Transverse colon (tissue), 4 donors: Measurements from ENCODE around the gene ZNF761. TPM values are rescaled to one million over a fixed set of nuclear protein-coding genes. Genes with fewer than 3 reads are reported as not detected.

Experiments
- DNase-seq: peaks from one replicate; pipeline ENCODE4 v3.0.0-alpha.2; 2019
- H3K27ac ChIP-seq, 4 donors: fragments of 200-600 bp; sonication (generic); 2 replicates each; pipeline ENCODE4 v1.5.1; 2016 to 2018; ENCODE audit warnings: inconsistent platforms in 4 of 4
- H3K27me3 ChIP-seq: fragments of 200-600 bp; sonication (generic); 2 replicates; pipeline ENCODE4 v1.5.1; 2017; ENCODE audit warnings: inconsistent platforms
- H3K36me3 ChIP-seq, 4 donors: fragments of 200-600 bp; sonication (generic); 2 replicates each; pipeline ENCODE4 v1.5.1; 2017 to 2019; ENCODE audit warnings: inconsistent platforms in 4 of 4
- H3K4me1 ChIP-seq, 4 donors: fragments of 200-600 bp; sonication (generic); 2 replicates each; pipeline ENCODE4 v1.5.1; 2017 to 2020; ENCODE audit warnings: inconsistent platforms in 4 of 4
- H3K4me3 ChIP-seq, 4 donors: fragments of 200-600 bp; sonication (generic); 1 replicate in 1 of 4; 2 replicates in 3 of 4; pipeline versions ENCODE4 v1.5.1 to v1.6.1; 2017 to 2019; ENCODE audit warnings: inconsistent platforms in 4 of 4
- H3K9me3 ChIP-seq, 2 donors: fragments of 200-600 bp; sonication (generic); 2 replicates each; pipeline ENCODE4 v1.5.1; 2017 to 2019; ENCODE audit warnings: inconsistent platforms in 2 of 2
- CTCF ChIP-seq, 5 experiments: fragments of 200-600 bp in 3 of 5; fragments of 450-650 bp in 2 of 5; sonication (generic) in 3 of 5; IDR thresholded peaks; 1 replicate in 2 of 5; 2 replicates in 3 of 5; pipeline ENCODE4 v1.5.1; 2016 to 2017; ENCODE audit warnings: antibody characterized with exemption in 5 of 5, inconsistent platforms in 3 of 5, mild to moderate bottlenecking in 2 of 5, moderate library complexity in 1 of 5
- EP300 ChIP-seq: sonication (generic); formaldehyde crosslinking; IDR thresholded peaks from one replicate; pipeline ENCODE4 v1.6.1; 2017; ENCODE audit warnings: antibody characterized with exemption, low read depth
- POLR2A ChIP-seq: fragments of 450-650 bp; IDR thresholded peaks from one replicate; pipeline ENCODE4 v1.6.1; 2016; ENCODE audit warnings: antibody characterized with exemption, mild to moderate bottlenecking, moderate library complexity
- POLR2AphosphoS5 ChIP-seq, 3 donors: sonication (generic); formaldehyde crosslinking; IDR thresholded peaks; one replicate each; pipeline ENCODE4 v1.6.1; 2016; ENCODE audit warnings: antibody characterized with exemption in 3 of 3
- WGBS, 2 donors: methylation state at CpG; one replicate each; pipeline ENCODE4 v1.1.5; 2018; ENCODE audit warnings: low coverage in 1 of 2; 5-methylcytosine and 5-hydroxymethylcytosine counted together
- in situ Hi-C, 4 donors: fragments of 200-750 bp; cut with MboI; loops; one replicate each; pipeline versions ENCODE4 v1.15.0 to v1.15.1; 2017; ENCODE audit warnings: low sequenced_read_pairs in 3 of 4, low pct_ligation_motif_present in 1 of 4, low pct_unique_long_range_greater_than_20kb in 1 of 4
- intact Hi-C: fragments of 100-400 bp; cut with DNase I; formaldehyde crosslinking; loops from one replicate; pipeline ENCODE4 v1.15.1; 2023; ENCODE audit warnings: low total_unique reads
- total RNA-seq, 4 donors: library from RNA; depleted of rRNA; stranded (reverse); fragments of >200 nt; gene quantifications; one replicate each; pipeline ENCODE4 v1.1.0, GENCODE V29; 2016

ZNF761 gene
- total RNA-seq, 4 donors from 2014 or later = 3.0 to 15.1 (median 10.2) TPM

- H3K27ac ChIP-seq = no peak overlapping the region
- in situ Hi-C loops = no loop called here
Measured at GRCh38 chr19:53461866-53462265, 30.1 kb downstream of the ZNF761 start.

GRCh38 chr19:53462861-53463260 is 31.1 kb downstream of the ZNF761 start:
- TF ChIP-seq POLR2A (no peak), POLR2AphosphoS5 (IDR thresholded peaks at IDR 0.05) (no peak), EP300 (no peak), CTCF (IDR thresholded peaks at IDR 0.05) (no peak)
- Histone ChIP-seq H3K36me3 (no peaks in the 10 kb centered on the region), H3K4me1 (peaks cover 0 to 8% (median 4%) of the 10 kb centered on the region in 4 donors), H3K27me3 (peaks cover 19% of the 10 kb centered on the region), H3K4me3 (no peak overlapping the region), H3K9me3 (peaks cover 17 to 20% of the 10 kb centered on the region in 2 donors), H3K27ac (no peak overlapping the region)
- intact Hi-C loops (no loop called here), in situ Hi-C loops (no loop called here)
- DNase-seq = no peak
- WGBS, 2 donors = 60 to 68% methylated on average over 5 to 14 of the region's 14 CpGs

More at GRCh38 chr19:53461866-53462265, 30.1 kb downstream of the ZNF761 start:
- H3K27me3 ChIP-seq = peaks cover 19% of the 10 kb centered on the region
- H3K9me3 ChIP-seq = peaks cover 17 to 30% of the 10 kb centered on the region in 2 donors
- H3K4me3 ChIP-seq = no peak overlapping the region
- no peak for TF ChIP-seq CTCF (IDR thresholded peaks at IDR 0.05)
- no peak for TF ChIP-seq POLR2AphosphoS5 (IDR thresholded peaks at IDR 0.05)
- no peak for TF ChIP-seq POLR2A
- no peak for TF ChIP-seq EP300
- peaks cover 0 to 4% (median under 1%) of the 10 kb centered on the region in 4 donors for H3K4me1 ChIP-seq
- no peaks in the 10 kb centered on the region for H3K36me3 ChIP-seq
- 84 to 86% methylated on average over 6 of the region's 6 CpGs for WGBS, 2 donors
- no peak for DNase-seq
- intact Hi-C loops = no loop called here

GRCh38 chr19:53463263-53463662 is 31.5 kb downstream of the ZNF761 start:
- WGBS, 2 donors = 0 to 29% methylated on average over 1 to 14 of the region's 19 CpGs
- no peaks in the 10 kb centered on the region for H3K36me3 ChIP-seq
- TF ChIP-seq POLR2A = no peak
- no peak for TF ChIP-seq EP300
- TF ChIP-seq CTCF (IDR thresholded peaks at IDR 0.05) = no peak
- TF ChIP-seq POLR2AphosphoS5 (IDR thresholded peaks at IDR 0.05) = no peak
- no peak overlapping the region for H3K4me3 ChIP-seq
- H3K27me3 ChIP-seq = peaks cover 19% of the 10 kb centered on the region
- in situ Hi-C loops (no loop called here), intact Hi-C loops (no loop called here)
- peaks cover 2 to 10% (median 8%) of the 10 kb centered on the region in 4 donors for H3K4me1 ChIP-seq
- peak; percentile 15 for DNase-seq
- peaks cover 13 to 16% of the 10 kb centered on the region in 2 donors for H3K9me3 ChIP-seq
- H3K27ac ChIP-seq = no peak overlapping the region

GRCh38 chr19:53466726-53467484 is 35.1 kb downstream of the ZNF761 start:
- DNase-seq = peak; percentile 14
- H3K4me3 ChIP-seq = peak overlapping the region; percentile 18 to 98 (median 79)
- intact Hi-C loops = no loop called here
- peaks cover 7 to 8% of the 10 kb centered on the region in 2 donors for H3K9me3 ChIP-seq
- peaks cover 0 to 6% (median 0%) of the 10 kb centered on the region in 4 donors for H3K36me3 ChIP-seq
- peaks cover 6 to 15% (median 13%) of the 10 kb centered on the region in 4 donors for H3K4me1 ChIP-seq
- in situ Hi-C loops = no loop called here
- 12 to 24% methylated on average over 10 to 31 of the region's 31 CpGs for WGBS, 2 donors
- H3K27me3 ChIP-seq = peaks cover 19% of the 10 kb centered on the region
- no peak for TF ChIP-seq POLR2AphosphoS5 (IDR thresholded peaks at IDR 0.05)
- no peak for TF ChIP-seq CTCF (IDR thresholded peaks at IDR 0.05)
- TF ChIP-seq EP300 = no peak
- TF ChIP-seq POLR2A = no peak
- peak overlapping the region; percentile 78 to 90 (median 84) for H3K27ac ChIP-seq
